H54 (cell line): ENCODE data around the gene SIPA1L3.
A peak's percentile ranks its signal among the peaks of the same experiment; 100 is the strongest.

Experiments used
- DNase-seq: peaks from one replicate; pipeline ENCODE4 v3.0.0; 2011; ENCODE audit warnings: low spot score, mixed read lengths; ENCODE audit not compliant: insufficient read length
- FAIRE-seq: peaks from 3 replicates; lab custom pipeline; 2011; peaks lifted over from hg19 to GRCh38; lab: Jason Lieb, UNC
- POLR2A ChIP-seq: IDR thresholded peaks from 2 replicates; pipeline ENCODE4 v1.6.1; 2011; ENCODE audit warnings: low read depth, mild to moderate bottlenecking, low read length

SIPA1L3 gene

DNA sequence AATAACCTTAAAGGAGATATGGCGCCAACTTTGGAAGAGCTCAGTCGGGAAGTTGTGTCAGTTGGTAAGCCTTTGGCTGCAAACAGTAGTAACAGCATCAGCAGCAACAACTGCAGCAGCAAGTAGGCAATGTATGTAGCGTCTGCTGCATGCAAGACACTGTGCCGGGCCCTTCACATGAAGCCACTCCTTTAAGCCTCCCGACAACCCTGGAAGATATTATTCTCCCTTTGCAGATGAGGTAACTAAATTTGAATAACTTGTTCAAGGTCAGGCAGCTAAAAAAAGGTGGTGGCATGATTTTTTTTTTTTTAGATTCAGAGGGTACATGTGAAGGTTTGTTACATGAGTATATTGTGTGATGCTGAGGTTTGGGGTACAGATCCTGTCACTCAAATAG, 19.7 kb downstream of the SIPA1L3 start:
- no peak for TF ChIP-seq POLR2A
- no peak for DNase-seq
- FAIRE-seq = no peak

DNA sequence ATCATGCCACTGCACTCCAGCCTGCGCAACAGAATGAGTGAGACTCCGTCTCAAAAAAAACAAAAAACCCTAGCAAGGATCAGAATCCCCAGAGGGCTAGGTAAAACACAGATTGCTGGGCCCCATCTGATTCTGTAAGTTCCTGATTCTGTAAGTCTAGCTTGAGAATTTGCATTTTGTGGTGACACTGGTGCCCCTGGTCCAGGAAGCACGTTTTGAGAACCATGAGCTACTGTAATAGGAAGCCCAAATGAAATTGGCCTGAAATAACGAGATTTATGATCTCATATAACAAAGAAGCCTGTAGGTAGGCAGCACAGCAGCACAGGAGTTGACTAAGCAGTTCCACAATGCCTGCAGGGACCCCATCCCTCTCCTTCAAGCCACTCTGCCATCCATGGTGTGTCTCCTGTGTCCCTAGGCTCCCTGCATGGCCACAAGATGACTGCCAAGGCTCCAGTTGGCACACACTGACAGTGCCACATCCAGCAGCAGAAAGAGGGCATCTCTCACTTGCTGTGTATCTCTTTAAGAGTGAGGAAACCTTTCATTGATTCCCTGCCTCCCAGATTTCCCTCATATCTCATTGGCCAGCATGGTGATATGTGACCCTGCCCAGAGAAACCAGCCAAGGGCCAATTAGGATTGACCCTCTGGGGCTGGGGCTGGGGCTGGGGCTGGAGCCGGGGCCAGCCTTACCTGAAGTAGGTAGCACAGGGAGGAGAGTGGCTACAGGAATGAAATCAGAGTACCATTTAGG, 21.7 kb downstream of the SIPA1L3 start:
- no peak for FAIRE-seq
- TF ChIP-seq POLR2A = no peak
- no peak for DNase-seq

DNA sequence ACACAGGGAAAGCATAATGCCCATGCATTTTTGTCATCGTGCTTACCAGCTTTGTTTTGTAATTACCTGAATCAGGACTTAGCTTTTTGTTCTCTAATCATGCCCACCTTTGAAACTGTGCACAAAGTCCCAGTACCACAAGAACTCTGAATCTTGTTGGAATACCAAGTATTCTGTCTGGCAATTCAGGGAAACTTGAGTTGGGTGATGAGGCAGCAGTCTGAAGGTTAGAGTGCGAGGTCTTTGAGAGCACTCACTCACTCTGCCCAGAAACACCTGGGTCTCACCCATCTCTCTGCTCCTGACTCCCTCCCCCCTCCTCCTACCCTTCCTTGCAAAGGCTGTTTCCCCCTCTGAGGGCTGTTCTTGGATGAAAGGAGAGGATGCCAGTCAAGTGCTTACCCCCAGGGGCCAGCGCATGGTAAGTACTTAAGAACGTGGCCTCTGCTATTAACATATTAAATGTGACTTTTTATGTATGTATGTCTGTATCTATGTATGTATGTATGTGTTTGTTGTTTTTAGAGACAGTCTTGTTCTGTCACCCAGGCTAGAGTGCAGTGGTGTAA, 22.4 kb downstream of the SIPA1L3 start:
- DNase-seq = no peak
- FAIRE-seq = no peak
- no peak for TF ChIP-seq POLR2A

DNA sequence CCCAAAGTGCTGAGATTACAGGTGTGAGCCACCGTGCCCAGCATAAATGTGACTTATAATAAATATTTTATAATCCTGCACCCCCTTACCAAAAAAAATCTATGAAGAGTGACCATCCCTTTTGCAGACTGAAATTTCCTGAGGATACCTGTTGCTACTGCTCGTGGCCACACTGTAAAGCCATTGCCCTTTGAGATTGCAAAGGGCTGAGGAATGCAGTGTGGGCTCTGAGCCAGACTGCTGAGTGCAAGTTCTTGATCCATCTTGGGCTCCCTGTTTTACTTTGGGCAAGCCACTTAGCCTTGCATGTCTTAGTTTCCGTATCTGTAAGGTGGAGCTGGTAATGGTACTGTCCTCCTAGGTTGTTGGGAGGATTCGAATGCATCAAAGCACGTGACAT, 23.4 kb downstream of the SIPA1L3 start:
- FAIRE-seq (no peak), DNase-seq (peak; percentile 35)
- no peak for TF ChIP-seq POLR2A

DNA sequence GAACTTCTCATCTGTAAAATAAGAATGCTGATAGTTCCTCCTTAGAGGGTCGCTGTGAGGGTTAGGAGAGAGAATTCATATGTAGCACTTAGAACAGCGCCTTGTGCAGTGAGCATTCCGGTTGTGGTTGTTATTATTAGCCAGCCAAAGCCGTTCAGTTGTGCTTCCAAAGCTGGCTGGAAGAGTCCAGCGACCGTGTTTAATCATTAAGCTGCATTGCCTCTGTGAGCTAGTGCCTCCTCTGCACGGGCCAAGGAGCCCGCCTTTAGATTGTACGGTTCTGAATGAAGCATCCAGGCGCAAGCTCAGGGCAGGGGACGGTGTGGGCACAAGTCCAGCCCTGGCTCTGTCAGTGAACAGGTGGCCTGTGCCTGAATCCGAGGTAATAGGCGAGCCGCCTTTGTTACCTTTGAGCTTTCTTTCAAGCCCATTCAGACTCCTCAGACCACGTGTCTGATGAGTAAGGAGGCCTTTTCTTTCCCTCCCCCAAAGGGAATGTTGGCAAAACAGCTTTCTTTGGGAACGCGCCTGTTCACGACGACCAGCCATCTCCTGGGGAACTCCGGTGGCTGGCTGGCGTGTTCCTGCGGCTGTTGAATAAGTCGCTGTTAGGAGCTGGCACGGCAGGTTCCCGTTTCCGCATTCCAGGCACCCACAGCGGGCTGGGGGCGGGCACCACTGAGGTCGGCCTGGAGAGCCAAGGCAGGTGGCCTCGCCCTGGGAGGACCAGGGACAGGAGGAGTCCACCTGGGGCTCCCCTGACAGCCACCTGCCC, 25.1 kb downstream of the SIPA1L3 start:
- peak; percentile 75 for DNase-seq
- TF ChIP-seq POLR2A = no peak
- FAIRE-seq = no peak

DNA sequence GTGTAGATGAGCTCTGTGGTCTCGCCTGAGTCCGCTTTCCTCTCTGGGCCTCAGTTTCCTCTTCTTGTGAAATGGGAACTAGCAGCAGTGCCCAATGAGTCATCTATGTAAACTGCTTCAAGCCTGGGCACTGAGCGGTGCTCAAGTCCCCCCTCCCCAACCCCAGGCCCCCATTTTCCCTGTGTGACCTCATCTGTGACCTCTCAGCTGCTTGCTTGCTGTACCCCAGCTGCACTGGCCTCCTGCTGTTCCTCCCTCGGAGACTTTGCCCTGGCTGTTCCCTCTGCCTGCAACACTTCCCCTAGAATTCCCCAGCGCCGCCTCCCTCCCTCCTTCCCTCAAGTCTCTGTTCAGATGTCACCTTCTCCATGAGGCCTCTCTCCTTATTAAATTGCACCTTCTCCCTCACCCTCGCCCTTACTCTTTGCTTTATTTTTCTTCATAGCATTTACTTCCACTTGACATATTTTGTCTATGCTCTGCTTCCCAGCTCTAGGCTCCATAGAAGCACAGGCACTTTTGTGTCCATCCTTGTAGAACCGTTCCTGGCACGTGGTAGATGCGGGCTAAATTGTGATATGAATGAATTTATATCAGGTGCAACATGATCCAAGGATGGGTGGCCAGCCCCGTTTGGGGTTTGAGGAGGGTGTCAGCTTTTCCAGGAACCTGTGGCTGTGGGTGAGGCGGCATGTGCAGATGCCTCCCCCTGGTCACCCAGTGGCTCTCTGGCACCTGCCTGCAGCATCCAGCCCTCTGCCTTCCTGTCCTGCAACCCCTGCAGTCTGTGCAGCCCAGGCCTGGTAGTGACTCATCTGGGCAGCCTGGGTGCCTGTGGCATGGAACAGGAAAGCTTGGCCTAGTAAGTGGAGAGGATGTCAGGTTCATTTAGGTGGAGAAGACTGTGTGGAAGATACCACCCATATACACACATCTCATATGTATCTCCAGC, 26.3 kb downstream of the SIPA1L3 start:
- TF ChIP-seq POLR2A = no peak
- FAIRE-seq (peak; percentile 88), DNase-seq (peak; percentile 88)

DNA sequence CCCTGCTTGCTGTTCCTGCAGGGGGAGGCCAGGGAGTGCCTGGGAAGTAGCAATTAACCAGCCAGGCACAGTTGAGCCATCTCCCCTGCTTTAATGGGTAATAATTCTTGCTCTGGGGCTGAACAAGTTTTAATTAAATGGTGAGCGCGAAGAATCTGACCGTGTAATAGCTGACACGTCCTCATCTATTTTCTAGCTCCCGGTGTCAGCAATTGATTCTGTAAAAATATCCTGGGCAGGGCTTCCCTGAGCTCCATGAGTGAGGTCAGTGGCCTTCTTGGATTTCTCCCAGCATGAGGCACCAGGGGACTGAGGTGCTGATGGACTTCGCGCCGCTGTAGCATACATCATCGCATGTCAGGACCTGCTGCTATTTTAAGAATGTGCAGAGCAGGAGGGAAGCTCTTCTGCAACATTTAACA, 26.9 kb downstream of the SIPA1L3 start:
- DNase-seq (peak; percentile 60), FAIRE-seq (no peak)
- no peak for TF ChIP-seq POLR2A

DNA sequence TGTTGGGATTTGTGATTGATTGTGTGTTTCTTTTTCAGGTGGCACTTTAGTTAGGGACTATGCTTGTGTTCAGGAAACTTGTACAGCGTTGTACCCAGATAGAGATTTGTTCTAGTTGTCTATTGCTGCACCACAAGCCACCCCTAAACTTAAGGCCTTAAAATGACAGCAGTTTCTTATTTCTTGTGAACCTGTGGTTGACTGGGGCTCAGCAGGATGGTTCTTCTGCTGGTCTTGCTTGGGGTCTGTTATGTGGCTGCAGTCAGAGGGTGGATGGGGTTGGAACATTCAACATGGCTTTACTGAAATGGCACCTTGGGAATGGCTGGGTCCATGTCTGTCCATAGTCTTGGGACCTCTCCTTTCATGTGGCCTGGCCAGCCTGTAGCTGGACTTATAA, 28.3 kb downstream of the SIPA1L3 start:
- TF ChIP-seq POLR2A = no peak
- no peak for DNase-seq
- FAIRE-seq = no peak

DNA sequence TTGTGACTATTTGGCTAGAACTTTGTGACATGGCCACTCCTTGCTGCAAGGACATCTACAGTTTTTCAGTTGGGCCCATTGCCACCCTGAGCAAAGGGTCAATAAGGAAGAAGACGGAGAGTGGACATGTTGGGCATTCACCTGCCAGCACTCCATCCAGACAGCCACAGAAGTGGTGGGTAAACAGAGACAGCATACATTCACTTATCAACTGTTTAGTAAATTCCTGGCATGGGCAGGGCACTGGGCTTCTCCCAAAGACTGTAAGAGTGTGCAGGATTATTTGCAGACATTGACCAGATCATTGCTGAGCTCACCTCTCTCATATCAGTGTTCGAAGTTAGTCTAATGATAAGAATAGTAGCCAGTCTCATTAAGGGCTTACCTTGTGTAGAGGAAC, 29.2 kb downstream of the SIPA1L3 start:
- DNase-seq (no peak), FAIRE-seq (no peak)
- TF ChIP-seq POLR2A = no peak

DNA sequence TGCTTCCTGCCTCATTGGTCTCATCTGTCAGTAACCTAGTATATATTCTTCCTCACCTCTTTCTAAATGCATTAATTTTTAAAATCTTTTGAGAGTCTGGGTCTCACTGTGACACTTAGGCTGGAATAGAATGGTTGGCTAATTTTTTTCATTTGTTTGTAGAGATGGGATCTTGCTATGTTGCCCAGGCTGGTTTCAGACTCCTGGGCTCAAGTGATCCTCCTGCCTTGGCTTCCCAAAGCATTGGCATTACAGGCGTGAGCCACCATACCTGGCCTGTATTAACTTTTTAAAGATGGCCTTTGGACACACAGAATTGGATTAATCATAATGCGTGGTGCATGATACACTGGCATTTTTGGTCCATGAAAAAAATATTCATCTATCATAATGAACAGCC, 29.9 kb downstream of the SIPA1L3 start:
- DNase-seq (no peak), FAIRE-seq (no peak)
- TF ChIP-seq POLR2A = no peak

DNA sequence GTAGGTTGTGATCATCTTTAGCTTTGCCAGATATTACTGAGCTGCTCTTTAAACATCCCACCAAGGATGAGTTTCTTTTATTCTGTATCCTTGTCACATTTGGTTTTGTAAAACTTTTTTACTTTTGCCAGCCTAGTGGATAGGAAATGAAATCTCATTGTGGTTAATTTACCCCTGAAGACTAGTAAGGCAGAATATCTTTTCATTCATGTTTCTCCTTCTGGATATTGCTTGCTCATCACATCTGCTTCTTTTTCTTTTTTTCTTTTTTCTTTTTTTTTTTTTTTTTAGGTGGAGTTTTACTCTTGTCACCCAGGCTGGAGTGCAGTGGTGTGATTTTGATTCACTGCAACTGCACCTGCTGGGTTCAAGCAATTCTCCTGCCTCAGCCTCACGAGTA, 31.3 kb downstream of the SIPA1L3 start:
- DNase-seq = no peak
- TF ChIP-seq POLR2A = no peak
- FAIRE-seq = no peak

DNA sequence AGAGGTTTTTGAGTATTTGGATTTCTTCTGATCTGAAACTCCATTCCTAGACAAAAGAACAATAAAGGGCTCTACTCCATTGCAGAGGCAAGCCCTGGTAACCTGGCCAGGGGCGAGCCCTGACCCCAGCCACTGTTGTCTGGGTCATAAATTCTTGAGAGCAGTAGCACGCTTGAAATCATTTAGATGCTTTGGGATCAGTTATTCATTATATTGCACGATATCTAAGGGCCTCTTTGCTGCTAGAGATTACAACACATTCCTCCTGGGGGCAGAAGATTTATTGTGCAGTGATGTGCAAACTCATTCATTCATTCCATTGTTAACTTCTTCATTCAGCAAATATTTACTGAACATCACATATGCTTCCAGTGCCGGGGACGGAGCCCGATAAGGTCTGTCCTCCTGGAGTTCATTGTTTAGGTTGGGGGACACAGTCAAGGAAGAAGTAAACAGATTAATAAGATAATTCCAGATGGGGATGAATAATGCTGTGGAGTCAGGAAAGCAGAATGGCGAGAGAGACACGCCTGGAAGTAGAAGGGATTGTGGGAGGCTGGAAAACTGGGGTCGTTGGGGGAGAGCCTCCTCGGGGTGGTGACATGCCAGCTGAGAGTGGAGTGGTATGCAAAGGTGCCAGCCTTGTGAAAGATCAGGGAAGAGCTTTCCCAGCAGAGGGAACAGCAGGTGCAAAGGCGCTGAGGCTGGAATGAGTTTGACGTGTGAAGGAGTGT, 34.9 kb downstream of the SIPA1L3 start:
- DNase-seq (no peak), FAIRE-seq (no peak)
- TF ChIP-seq POLR2A = no peak

DNA sequence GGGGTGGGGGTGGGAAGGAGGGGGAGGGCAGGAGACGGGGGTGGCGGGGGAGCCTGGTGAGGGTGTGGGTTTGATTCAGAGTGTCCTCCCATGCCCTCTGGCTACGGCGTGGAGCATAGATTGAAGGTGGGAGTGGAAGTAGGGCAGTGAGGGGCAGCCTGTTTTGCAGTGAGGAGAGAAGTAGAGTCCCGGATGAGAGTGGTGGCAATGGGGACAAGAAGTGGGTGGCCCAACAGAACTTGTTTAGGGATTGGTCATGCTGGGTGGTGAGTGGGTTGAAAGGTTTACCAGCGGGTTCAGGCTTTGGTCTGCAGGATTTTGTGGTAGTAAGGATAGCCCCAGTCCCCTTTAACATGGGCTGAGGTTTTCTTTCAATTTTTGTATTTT, 35.5 kb downstream of the SIPA1L3 start:
- FAIRE-seq (no peak), DNase-seq (no peak)
- no peak for TF ChIP-seq POLR2A
